ENCODE data around the gene SKOR1.

DNA sequence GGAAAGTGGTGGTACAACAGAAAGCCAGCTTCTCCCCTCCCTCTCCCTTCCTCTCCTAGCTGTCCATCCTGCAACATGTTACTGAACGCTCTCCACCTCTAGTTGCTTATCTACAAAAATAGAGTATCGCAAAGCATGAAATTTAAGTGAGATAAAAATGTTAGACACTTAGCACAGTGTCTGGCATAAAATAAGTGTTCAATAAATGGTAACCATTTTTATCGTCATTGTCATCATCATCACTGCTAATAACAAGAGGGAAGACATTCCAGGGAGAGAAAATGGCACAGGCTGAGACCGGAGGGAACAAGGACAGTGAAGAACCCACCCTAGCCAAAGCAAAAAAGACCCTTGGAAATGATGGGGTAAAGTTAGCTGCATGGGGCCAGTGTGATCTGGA is 38.7 kb upstream of the SKOR1 start:
- TF ChIP-seq, protein P1, sequence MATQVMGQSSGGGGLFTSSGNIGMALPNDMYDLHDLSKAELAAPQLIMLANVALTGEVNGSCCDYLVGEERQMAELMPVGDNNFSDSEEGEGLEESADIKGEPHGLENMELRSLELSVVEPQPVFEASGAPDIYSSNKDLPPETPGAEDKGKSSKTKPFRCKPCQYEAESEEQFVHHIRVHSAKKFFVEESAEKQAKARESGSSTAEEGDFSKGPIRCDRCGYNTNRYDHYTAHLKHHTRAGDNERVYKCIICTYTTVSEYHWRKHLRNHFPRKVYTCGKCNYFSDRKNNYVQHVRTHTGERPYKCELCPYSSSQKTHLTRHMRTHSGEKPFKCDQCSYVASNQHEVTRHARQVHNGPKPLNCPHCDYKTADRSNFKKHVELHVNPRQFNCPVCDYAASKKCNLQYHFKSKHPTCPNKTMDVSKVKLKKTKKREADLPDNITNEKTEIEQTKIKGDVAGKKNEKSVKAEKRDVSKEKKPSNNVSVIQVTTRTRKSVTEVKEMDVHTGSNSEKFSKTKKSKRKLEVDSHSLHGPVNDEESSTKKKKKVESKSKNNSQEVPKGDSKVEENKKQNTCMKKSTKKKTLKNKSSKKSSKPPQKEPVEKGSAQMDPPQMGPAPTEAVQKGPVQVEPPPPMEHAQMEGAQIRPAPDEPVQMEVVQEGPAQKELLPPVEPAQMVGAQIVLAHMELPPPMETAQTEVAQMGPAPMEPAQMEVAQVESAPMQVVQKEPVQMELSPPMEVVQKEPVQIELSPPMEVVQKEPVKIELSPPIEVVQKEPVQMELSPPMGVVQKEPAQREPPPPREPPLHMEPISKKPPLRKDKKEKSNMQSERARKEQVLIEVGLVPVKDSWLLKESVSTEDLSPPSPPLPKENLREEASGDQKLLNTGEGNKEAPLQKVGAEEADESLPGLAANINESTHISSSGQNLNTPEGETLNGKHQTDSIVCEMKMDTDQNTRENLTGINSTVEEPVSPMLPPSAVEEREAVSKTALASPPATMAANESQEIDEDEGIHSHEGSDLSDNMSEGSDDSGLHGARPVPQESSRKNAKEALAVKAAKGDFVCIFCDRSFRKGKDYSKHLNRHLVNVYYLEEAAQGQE (IDR thresholded peaks at IDR 0.05; ENCODE audit: insufficient read depth in 1 of 2, low read depth in 2 of 2, low read length in 2 of 2) = no peak
- TF ChIP-seq SIN3A (IDR thresholded peaks at IDR 0.05; ENCODE audit: borderline replicate concordance, insufficient read depth, low read length) (no peak), POLR2AphosphoS5 (IDR thresholded peaks at IDR 0.05; ENCODE audit: low read depth, low read length) (no peak)

All from PFSK-1 (cell line).